GM21381 (cell line): ENCODE measurements around the gene CELF2.

ENCODE experiments used
- ATAC-seq: cut with Tn5 transposase; IDR thresholded peaks from one replicate; pipeline ENCODE4 v1.9.1; 2021; ENCODE audit warnings: mild to moderate bottlenecking, moderate library complexity; ENCODE audit not compliant: unreplicated experiment

The CELF2 gene

GRCh38 chr10:11003679-11004078, 14.0 kb upstream of the CELF2 start:
- no peak for ATAC-seq

- ATAC-seq = no peak
Measured at GRCh38 chr10:11004144-11005077, 13.3 kb upstream of the CELF2 start.

DNA sequence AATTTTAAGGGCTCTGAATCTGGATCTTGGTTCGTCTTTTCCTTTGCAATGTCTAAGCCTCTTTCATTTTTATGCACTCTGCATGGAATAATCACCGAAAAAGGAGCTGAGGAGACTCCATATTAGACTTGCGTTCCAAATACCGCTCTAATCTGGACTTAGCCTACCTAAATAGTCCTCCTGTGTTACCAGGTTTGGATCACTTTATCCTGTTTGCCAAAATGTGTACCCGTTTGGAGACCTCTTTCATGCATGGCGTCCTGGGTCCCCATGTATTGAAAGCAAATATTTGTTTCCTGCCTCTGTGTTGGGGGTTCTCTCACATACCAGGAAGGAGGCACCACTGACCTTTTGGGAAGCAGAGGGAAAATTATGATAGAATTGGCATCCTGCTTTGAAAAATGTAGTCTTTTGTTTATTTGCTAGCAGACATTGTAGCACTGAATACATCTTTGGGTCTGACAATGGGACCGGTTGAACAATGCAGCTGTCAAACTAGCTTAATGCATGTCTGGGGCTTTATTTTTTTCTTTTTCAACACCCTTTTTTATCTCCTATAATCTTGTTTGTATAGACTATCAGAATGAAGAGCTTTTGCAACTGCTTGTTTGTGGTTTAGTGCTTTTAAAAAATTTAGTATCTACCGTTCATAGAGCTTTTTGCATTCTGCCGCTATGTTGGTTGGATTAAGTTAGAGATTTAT, 11.8 kb upstream of the CELF2 start:
- ATAC-seq = no peak

- ATAC-seq = no peak
Measured at GRCh38 chr10:11006428-11006825, 11.2 kb upstream of the CELF2 start.

- no peak for ATAC-seq
Measured at GRCh38 chr10:11007476-11008020, 10.1 kb upstream of the CELF2 start.

GRCh38 chr10:11009471-11010308, 8.0 kb upstream of the CELF2 start:
- ATAC-seq = no peak

- no peak for ATAC-seq
Measured at GRCh38 chr10:11010582-11010981, 7.1 kb upstream of the CELF2 start.

DNA sequence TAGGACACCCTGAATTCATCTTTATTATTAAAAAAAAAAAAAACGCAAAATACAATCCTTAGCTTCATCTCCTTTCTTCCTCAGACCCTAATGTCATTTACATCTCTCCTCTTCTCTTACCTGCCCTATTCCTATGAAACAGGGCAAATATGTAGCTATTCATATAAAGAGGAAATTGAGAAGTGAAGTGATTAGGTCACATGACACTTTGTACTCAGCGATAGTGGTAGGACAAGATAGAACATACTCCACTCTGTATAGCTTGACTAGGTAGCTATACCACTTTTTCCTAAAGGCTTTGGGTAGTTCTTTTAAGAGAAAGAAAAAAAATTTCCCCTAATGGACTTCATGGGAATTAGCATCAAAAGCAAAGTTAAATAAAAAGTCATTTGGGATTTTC, 6.2 kb upstream of the CELF2 start:
- ATAC-seq = no peak

- no peak for ATAC-seq
Measured at GRCh38 chr10:11011984-11012383, 5.7 kb upstream of the CELF2 start.

DNA sequence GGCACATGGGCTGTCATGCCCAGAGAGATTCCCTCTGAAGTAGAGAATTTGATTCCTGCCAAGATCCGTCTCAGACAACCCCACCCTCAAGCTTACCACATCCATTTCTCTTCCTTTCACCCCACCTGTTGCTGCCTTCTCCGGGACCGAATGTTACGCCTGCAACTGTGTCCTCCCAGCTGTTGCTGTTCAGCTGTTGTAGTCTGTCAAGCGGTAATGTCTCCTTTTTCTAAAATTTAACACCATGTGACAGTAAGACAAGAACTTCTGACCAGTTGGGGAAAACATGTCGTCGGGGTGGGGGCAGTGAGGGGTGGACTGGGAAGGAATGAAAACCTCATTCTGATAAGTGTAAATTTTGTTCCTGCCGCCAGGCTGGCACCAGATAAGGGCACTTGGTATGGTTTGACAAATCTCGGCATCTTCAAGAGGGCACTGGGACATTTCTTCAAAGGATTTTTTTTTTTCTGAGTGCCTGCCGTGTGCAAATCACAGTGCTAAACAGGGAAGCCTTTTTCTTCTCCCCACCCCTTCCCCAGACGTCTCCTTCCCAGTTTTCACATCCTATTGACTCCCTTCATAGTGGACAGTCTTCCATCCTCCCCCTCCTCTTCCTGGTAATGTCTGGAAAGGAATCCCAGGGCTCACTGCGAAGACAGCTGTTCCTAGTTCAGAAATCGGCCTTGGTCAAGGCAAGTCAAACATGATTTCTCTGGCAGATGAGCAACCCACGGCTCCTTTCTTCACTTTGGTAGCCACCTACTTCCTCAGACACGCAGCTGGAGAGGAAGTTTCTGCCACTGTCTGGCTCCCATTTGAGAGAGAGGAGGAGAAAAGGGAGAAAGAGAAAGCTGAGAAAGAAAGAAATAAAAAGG, 5.0 kb upstream of the CELF2 start:
- no peak for ATAC-seq

GRCh38 chr10:11013836-11014235, 3.8 kb upstream of the CELF2 start:
- no peak for ATAC-seq

GRCh38 chr10:11014671-11015445, 2.8 kb upstream of the CELF2 start:
- ATAC-seq = no peak

GRCh38 chr10:11015446-11015934, 2.2 kb upstream of the CELF2 start:
- ATAC-seq = no peak

DNA sequence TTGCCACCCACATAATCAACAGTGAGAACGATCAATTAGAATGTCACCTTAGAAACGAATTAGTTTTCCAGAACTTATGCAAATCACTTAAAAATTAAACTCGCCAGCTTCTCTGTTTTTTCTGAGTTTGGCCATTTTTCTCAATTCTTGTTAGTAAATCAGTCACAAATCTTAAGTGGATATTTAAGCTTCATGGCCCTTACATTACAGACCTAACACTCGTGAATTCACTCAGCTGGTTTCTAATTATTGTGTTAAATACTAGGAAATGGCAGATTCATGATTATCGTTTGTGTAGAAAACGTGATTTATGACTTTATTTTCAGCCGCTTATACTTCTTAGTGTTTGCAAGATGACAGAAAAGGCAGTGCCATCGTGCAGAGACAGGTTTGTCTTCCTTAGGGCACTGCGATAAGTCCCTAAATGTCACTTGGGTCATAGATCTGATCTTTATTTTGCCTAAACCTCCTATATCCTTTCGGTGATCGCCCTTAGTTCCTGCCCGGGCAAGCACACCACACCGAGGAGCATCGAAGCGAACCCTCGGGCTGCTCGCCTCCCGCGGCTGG, 587 bp upstream of the CELF2 start:
- ATAC-seq = peak; percentile 46

DNA sequence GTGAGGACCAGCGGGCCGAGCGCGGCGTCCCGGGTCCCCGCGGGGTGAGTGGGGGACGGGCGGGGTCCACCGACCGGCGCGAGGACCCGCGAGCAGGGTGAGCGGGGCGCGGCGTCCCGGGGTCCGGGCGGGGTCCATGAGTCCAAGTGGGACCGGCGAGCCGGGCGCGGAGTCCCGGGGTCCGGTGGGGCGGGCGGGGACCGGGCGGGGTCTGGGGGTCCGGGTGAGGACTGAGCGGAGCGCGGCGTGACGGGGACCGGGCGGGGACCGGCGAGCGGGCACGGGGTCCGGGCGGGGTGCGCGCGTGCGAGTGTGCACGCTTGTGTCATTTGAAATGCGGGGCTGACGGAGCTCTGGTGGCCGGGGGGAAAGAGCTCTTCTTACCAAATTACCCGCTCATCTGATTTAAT, 765 bp downstream of the CELF2 start:
- ATAC-seq = no peak

- no peak for ATAC-seq
Measured at GRCh38 chr10:11018855-11019631, 1.4 kb downstream of the CELF2 start.

DNA sequence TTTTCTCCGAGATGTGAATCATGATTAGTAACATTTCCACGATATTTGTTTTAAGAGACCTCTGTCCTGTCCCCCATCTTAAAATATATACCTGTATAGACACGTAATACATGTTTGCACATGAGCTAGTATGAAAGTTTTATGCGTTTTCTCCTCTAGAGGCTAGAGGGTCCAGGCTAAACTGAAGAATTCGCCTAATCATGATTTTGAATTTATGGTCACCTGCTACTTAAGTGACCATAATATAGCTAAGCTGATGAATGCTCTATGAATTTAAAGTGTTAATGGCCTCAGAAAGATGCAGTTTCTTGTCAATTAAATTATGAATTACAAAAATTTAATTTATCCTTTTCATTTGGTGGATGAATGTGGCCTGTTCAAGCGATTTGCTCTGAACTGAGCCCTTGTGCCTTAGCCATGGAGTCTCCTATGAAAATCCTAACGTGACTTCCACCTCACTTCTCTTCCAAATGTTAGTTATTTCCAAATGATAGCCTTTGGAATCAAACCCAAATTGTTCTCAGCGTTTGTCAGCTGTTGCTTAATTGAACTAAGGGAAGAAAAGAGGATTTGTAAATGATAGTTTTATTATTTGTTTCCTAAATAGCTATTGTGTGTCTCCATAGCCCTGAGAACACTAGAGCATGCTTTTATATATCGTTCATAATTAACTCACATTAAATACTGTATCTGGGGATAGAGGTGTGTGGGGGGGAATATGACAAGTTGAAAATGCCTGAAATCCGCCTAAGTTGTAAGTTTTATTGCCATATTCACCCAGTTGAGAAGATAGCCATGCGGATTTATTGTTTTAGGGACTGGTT, 2.3 kb downstream of the CELF2 start:
- no peak for ATAC-seq
